Sigmoid colon (tissue), 7 donors: Measurements from ENCODE around the gene LSM14B. TPM values are rescaled to one million over a fixed set of nuclear protein-coding genes. Genes with fewer than 3 reads are reported as not detected.

Source experiments
- DNase-seq: peaks from one replicate; pipeline ENCODE4 v3.0.0-alpha.2; 2019
- H3K27ac ChIP-seq, 4 donors: fragments of 200-600 bp; sonication (generic); one replicate each; pipeline ENCODE4 v1.5.1; 2016 to 2019; ENCODE audit warnings: mild to moderate bottlenecking in 1 of 4
- H3K27me3 ChIP-seq, 3 donors: fragments of 200-600 bp; sonication (generic); one replicate each; pipeline ENCODE4 v1.5.1; 2019; ENCODE audit warnings: mild to moderate bottlenecking in 1 of 3
- H3K36me3 ChIP-seq, 4 donors: fragments of 200-600 bp; sonication (generic); one replicate each; pipeline ENCODE4 v1.5.1; 2016 to 2019
- H3K4me1 ChIP-seq, 4 donors: fragments of 200-600 bp; sonication (generic); one replicate each; pipeline ENCODE4 v1.5.1; 2017 to 2019
- H3K4me3 ChIP-seq, 4 donors: fragments of 200-600 bp; sonication (generic); one replicate each; pipeline ENCODE4 v1.5.1; 2017 to 2019; ENCODE audit warnings: mild to moderate bottlenecking in 2 of 4, moderate library complexity in 1 of 4
- H3K9me3 ChIP-seq, 4 donors: fragments of 200-600 bp in 3 of 4; sonication (generic) in 3 of 4; one replicate each; pipeline versions ENCODE4 v1.5.1 to v1.6.1; 2013 to 2019
- CTCF ChIP-seq, 4 experiments: fragments of 450-650 bp in 3 of 4; fragments of 200-600 bp in 1 of 4; IDR thresholded peaks; one replicate each; pipeline ENCODE4 v1.5.1; 2016 to 2019; ENCODE audit warnings: antibody characterized with exemption in 4 of 4, mild to moderate bottlenecking in 3 of 4, moderate library complexity in 2 of 4
- EP300 ChIP-seq, 4 donors: sonication (generic); formaldehyde crosslinking; IDR thresholded peaks; one replicate each; pipeline ENCODE4 v1.6.1; 2017; ENCODE audit warnings: antibody characterized with exemption in 4 of 4
- POLR2A ChIP-seq, 2 donors: fragments of 450-650 bp; IDR thresholded peaks; one replicate each; pipeline ENCODE4 v1.6.1; 2016; ENCODE audit warnings: antibody characterized with exemption in 2 of 2, mild to moderate bottlenecking in 2 of 2, moderate library complexity in 2 of 2
- POLR2AphosphoS5 ChIP-seq, 4 donors: sonication (generic); formaldehyde crosslinking; IDR thresholded peaks; one replicate each; pipeline ENCODE4 v1.6.1; 2017; ENCODE audit warnings: antibody characterized with exemption in 4 of 4
- WGBS, 2 donors: extraction: QIAGEN DNeasy Blood & Tissue Kit; methylation state at CpG; one replicate each; pipeline ENCODE4 v1.1.7; 2013; 5-methylcytosine and 5-hydroxymethylcytosine counted together
- intact Hi-C: fragments of 100-400 bp; cut with DNase I; formaldehyde crosslinking; loops from one replicate; pipeline ENCODE4 v1.15.1; 2023
- polyA plus RNA-seq, 3 donors: library from polyadenylated mRNA; stranded (reverse); fragments of 200-250 nt; gene quantifications; one replicate each; pipeline ENCODE4 v1.2.3, GENCODE V29; 2013
- total RNA-seq, 4 donors: library from RNA; depleted of rRNA; stranded (reverse); fragments of >200 nt; gene quantifications; one replicate each; pipeline ENCODE4 v1.1.0, GENCODE V29; 2016
- donor health status: healthy with polysubstance abuse.
- donor health status: Bipolar disorder and iron deficiency.
- donor health status: healthy.

LSM14B gene
- total and polyA plus RNA-seq, 7 donors, result 16.9 to 28.5 (median 23.5) TPM

DNA sequence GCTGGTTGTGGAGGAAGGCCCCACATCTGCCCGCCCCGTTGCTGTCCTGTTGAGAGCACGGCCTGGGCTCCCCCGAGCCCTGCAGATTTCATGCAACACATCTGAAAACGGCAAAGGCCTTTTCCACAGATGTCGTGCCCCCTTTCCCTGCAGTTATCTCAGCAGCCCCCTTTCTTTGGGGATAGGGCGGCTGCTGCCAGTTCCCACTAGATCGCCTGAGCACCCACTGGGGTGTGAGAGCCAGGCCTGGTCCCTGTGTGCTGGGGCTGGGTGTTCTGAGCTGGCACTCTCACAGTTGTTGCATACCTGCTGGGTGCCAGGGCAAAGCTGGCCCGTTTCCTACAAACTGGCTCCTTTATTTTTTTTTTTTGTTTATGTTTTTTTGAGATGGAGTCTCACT, 48.3 kb downstream of the LSM14B start:
- TF ChIP-seq POLR2A (IDR thresholded peaks at IDR 0.05) (no peak), EP300 (IDR thresholded peaks at IDR 0.05) (no peak), CTCF (IDR thresholded peaks at IDR 0.05) (no peak), POLR2AphosphoS5 (IDR thresholded peaks at IDR 0.05) (no peak)
- Histone ChIP-seq H3K27ac (no peak overlapping the region), H3K4me1 (no peaks in the 10 kb centered on the region), H3K27me3 (no peaks in the 10 kb centered on the region), H3K36me3 (peaks cover 0 to 80% (median 17%) of the 10 kb centered on the region in 4 donors), H3K4me3 (no peak overlapping the region), H3K9me3 (no peaks in the 10 kb centered on the region)
- WGBS, 2 donors, result 94 to 95% methylated on average over 9 of the region's 9 CpGs
- intact Hi-C loops, result no loop called here
- DNase-seq, result no peak

DNA sequence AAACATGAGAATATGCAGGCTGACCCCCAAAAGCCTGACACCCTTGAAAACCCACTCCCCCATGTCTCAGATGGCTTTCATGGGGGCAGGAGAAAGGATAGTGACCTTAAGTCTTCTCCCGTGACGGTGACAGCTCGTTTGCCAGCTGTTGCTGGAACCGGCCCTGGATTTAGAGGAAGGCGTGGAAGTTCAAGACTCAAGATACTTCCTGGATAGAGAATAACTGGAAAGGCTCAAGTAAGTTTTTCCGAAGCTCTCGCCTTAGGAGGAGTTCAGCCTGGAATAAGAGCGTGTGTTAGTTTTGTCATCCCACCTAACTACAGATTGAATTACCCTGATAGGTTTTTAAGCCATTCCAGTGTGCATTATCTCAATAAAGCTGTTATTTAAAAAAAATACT, 49.0 kb downstream of the LSM14B start:
- Histone ChIP-seq H3K4me3 (no peak overlapping the region), H3K27ac (no peak overlapping the region), H3K27me3 (no peaks in the 10 kb centered on the region), H3K9me3 (no peaks in the 10 kb centered on the region), H3K4me1 (no peaks in the 10 kb centered on the region), H3K36me3 (peaks cover 0 to 80% (median 10%) of the 10 kb centered on the region in 4 donors)
- intact Hi-C loops, result no loop called here
- TF ChIP-seq POLR2A (IDR thresholded peaks at IDR 0.05) (no peak), POLR2AphosphoS5 (IDR thresholded peaks at IDR 0.05) (no peak), EP300 (IDR thresholded peaks at IDR 0.05) (no peak), CTCF (IDR thresholded peaks at IDR 0.05) (no peak)
- 79 to 91% methylated on average over 8 of the region's 8 CpGs for WGBS, 2 donors
- DNase-seq, result no peak

GRCh38 chr20:62172666-62173065, 50.4 kb downstream of the LSM14B start:
- H3K36me3 ChIP-seq, result peaks cover 0 to 76% (median 7%) of the 10 kb centered on the region in 4 donors
- no peak overlapping the region for H3K4me3 ChIP-seq

GRCh38 chr20:62174021-62174804, 51.9 kb downstream of the LSM14B start:
- TF ChIP-seq EP300 (IDR thresholded peaks at IDR 0.05) (no peak), POLR2A (IDR thresholded peaks at IDR 0.05) (no peak)
- WGBS, 2 donors, result 96 to 97% methylated on average over 28 of the region's 28 CpGs
- Histone ChIP-seq H3K9me3 (no peaks in the 10 kb centered on the region), H3K4me3 (no peak overlapping the region), H3K36me3 (peaks cover 0 to 68% (median 7%) of the 10 kb centered on the region in 4 donors), H3K4me1 (no peaks in the 10 kb centered on the region), H3K27me3 (no peaks in the 10 kb centered on the region), H3K27ac (no peak overlapping the region)
- no peak for DNase-seq
- intact Hi-C loops, result no loop called here

More at GRCh38 chr20:62172666-62173065, 50.4 kb downstream of the LSM14B start:
- H3K4me1 ChIP-seq, result no peaks in the 10 kb centered on the region
- no peak for TF ChIP-seq POLR2AphosphoS5 (IDR thresholded peaks at IDR 0.05)
- no peak for TF ChIP-seq POLR2A (IDR thresholded peaks at IDR 0.05)
- no peak for TF ChIP-seq CTCF (IDR thresholded peaks at IDR 0.05)
- no peak for TF ChIP-seq EP300 (IDR thresholded peaks at IDR 0.05)
- H3K27me3 ChIP-seq, result no peaks in the 10 kb centered on the region
- WGBS, 2 donors, result 94 to 97% methylated on average over 18 of the region's 18 CpGs
- intact Hi-C loops, result no loop called here
- DNase-seq, result no peak
- H3K9me3 ChIP-seq, result no peaks in the 10 kb centered on the region
- H3K27ac ChIP-seq, result no peak overlapping the region

DNA sequence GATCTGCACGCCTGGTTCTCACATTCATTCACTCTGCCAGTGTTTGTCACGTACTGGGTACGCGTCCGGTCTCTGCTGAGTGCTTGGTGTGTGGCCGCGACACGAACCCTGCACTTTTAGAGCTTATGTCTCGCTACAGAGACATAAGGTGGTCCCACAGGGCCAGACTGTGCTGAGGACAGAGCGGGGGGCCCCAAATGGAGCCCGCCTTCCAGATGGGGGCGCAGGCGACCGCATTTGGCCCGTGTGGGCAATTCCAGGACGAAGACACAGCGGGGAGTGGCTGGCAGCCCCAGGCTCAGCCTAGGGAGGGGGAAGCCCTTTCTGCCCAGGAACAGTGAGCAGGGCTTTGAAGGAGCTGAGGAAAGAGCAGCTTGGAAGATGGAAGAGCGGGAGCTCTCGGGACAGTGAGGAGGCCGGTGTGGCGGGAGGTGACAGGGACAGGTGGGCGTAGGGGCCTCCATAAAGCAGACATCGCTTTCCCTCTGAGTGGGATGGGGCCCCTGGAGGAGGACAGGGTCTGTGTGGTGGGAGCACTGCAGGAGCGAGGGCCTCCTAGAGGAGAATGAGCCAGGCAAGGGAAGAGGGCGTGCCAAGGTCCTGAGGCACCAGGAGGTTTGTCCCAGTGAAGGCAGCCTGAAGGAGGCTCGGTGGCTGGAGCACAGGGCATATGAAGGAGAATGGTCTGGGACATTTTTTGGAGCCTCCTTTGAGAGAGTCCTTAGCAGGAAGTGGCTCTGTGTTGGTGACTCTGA, 52.8 kb downstream of the LSM14B start:
- H3K4me3 ChIP-seq, result no peak overlapping the region
- H3K27ac ChIP-seq, result no peak overlapping the region
- DNase-seq, result no peak
- TF ChIP-seq POLR2AphosphoS5 (IDR thresholded peaks at IDR 0.05), result no peak
- no peak for TF ChIP-seq POLR2A (IDR thresholded peaks at IDR 0.05)
- TF ChIP-seq CTCF (IDR thresholded peaks at IDR 0.05), result no peak
- no peak for TF ChIP-seq EP300 (IDR thresholded peaks at IDR 0.05)
- no peaks in the 10 kb centered on the region for H3K4me1 ChIP-seq
- intact Hi-C loops, result no loop called here
- H3K9me3 ChIP-seq, result no peaks in the 10 kb centered on the region
- H3K36me3 ChIP-seq, result peaks cover 0 to 66% (median 9%) of the 10 kb centered on the region in 4 donors
- WGBS, 2 donors, result 97% methylated on average over 26 of the region's 26 CpGs
- no peaks in the 10 kb centered on the region for H3K27me3 ChIP-seq
